Neural progenitor cell (in vitro differentiated cells): ENCODE results near the gene SDK1.

ENCODE experiments used
- CTCF ChIP-seq: fragments of 200-600 bp; sonication (generic); IDR thresholded peaks from 2 replicates; pipeline ENCODE4 v1.5.1; 2017; ENCODE audit warnings: antibody characterized with exemption, mild to moderate bottlenecking
- EZH2 ChIP-seq: fragments of 200-600 bp; sonication (generic); IDR thresholded peaks from 2 replicates; pipeline ENCODE4 v1.6.1; 2017; ENCODE audit warnings: antibody characterized with exemption, mild to moderate bottlenecking, moderate library complexity

DNA sequence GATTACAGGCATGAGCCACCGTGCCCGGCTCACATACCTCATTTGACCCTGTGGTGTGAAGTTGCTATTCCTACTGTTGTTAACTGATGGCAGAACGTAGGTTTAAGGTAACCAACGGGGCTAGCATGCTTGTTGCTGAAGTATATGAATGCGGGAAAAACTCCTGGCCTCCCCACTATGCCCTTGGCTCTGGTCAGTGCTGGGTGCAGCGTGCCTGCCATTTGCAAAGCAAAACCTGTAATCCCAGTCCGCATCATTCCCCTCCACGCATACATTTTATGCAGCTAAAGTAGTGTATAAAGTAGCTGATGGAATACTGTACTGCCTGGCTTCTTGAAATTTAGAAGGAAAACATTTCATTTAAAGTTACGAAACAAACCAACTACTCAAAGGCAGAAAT, 273.3 kb downstream of the SDK1 start:
- TF ChIP-seq CTCF (no peak), EZH2 (no peak)
